ENCODE measurements around the gene ATAD3A. TPM values are rescaled to one million over a fixed set of nuclear protein-coding genes. Genes with fewer than 3 reads are reported as not detected.

The ATAD3A gene
- polyA plus RNA-seq, 10 donors, result 10.2 to 21.1 (median 17.9) TPM

DNA sequence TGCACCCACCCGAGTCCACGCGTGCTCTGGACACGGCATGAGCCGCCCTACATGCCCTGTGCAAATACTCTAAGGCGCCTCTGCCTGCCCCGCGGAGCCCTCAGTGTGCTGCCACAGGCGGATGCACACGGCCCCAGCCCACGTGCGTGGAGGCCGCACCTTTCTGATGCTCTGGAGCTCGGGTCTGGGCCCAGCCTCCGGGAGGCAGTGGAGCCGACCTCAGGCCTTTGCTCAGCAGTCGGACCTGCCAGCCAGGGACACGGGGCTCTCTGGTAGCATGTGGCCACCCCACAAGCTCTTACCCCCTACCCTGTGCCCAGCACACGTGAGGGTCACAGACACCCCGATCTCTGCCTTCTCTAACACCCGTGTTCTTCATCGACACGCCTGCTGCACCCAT is 26.4 kb downstream of the ATAD3A start:
- no peak for DNase-seq

DNA sequence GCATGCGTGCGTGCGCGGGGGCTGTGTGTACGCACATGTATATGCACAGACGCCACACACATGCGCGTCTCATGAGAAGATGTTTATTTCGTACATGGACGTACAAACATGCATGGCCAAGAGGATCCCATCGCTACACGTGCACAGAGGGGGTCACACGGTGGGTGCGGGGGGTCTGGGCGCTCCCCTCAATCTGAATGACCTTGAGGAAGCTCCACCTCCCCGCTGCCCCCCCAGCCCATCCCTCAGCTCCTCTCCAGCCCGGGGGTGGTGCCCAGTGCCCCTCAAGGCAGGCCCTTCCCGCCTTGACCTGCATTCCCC is 27.0 kb downstream of the ATAD3A start:
- DNase-seq, result no peak

DNA sequence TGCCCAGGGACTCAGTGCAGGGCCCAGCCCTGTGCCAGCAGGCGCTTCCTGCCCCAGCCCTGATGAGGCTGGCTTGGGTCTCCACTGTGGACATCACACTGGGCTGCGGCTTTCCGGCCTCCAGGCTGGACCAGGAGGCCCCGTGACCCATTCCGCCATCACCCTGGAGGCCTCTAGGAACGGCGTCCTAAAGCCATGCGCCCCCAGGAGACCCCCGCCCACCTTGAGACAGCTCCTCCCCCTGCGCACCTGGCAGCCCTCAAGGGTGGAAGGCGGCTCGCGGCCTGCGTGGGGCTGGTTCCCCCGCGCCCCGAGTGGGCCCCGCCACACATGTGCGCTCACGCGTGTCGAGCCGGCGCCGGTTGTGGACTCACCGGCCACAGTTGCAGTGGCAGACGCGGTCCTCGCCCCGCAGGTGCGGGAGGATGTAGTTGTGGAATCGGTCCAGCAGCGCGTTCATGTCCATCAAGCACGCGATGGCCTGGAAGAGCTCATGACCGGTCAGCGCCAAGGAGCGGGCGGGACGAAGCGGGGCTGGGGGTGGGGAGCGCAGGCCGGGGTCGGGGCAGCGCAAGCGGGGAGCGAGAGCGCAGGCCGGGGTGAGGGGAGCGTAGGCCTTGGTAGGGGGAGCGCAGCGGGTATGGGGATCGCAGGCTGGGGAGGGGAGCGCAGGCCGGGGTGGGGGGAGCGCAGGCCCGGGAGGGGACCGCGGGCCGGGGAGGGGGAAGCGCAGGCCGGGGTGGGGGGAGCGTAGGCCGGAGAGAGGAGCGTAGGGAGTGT is 27.5 kb downstream of the ATAD3A start:
- DNase-seq, result peak in 2 of 3 donors; percentile 46 to 72

DNA sequence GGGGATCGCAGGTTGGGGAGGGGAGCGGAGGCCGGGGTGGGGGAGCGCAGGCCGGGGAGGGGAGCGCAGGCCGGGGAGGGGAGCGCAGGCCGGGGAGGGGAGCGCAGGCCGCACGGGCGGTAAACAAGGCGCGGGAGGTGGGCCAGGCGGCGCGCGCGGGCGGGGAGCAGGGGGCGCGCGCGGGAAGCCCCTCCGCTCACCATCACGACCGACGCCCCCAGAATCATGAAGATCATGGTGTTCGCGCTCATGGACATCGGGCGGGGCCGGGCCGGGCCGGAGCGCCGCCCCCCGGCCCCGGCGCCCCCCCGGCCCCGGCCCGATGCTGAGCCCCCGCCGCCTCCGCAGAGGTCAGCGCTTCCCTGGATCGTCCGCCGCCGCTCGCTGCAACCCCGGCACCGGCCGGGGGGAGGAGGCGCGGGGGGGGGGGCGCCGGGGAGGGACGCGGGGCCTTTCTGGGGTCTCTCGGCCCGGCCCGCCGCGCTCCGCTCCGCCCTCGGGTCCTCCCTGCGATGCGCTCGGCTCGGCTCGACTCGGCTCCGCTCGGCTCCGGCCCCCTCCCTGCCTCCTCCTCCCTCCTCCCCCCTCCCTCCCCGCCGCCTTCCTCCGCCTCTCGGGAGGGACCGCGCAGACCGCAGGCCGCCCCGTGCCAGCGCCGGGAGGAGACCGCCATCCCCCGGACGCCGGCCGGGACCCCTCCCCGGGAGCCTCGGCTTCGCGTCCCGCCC is 28.3 kb downstream of the ATAD3A start, which contains the start of gene TMEM240:
TSS of gene TMEM240 (minus strand) at position 535 of the 728 bp plus-strand sequence. CDS start at position 257, 278 bp downstream.
- DNase-seq, result peak; percentile 70 to 91 (median 79)

DNA sequence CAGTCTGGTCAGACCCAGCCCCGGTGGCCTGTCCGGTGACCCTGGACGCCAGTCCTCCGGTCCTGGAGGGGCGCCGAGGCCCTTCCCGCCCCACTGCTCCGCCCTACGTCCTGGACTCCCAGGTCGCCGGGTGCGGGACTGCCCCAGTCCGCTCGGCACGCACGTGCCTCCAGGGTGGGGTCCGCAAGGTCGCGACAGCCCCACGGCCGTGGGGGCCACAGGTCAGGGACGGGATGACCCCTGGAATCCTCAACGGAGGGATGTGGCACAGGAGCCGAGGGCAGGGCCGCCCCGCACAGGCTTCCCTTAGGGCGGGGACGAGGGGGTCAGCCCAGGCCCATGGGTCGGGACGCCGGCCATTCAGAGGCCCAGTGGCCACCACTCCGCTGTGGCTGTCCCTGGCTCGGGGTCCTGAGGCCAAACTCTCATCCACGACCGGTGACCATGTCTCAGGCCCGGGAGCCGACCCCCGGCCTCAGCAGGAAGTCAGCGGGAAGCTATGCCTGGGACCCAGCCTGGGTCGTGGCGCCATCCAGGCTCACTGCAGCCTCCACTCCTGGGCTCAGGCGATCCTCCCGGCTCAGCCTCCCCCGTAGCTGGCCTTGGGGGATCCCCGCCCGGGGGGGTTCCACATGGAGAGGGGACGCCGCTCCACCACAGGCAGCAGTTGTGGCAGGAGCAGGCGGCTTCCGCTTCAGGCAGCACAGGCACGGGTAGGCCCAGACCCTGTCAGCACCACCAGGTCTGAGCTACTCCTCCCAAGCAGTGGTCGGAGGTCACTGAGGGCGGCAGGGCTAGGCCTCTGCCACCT is 29.1 kb downstream of the ATAD3A start:
- DNase-seq, result no peak

DNA sequence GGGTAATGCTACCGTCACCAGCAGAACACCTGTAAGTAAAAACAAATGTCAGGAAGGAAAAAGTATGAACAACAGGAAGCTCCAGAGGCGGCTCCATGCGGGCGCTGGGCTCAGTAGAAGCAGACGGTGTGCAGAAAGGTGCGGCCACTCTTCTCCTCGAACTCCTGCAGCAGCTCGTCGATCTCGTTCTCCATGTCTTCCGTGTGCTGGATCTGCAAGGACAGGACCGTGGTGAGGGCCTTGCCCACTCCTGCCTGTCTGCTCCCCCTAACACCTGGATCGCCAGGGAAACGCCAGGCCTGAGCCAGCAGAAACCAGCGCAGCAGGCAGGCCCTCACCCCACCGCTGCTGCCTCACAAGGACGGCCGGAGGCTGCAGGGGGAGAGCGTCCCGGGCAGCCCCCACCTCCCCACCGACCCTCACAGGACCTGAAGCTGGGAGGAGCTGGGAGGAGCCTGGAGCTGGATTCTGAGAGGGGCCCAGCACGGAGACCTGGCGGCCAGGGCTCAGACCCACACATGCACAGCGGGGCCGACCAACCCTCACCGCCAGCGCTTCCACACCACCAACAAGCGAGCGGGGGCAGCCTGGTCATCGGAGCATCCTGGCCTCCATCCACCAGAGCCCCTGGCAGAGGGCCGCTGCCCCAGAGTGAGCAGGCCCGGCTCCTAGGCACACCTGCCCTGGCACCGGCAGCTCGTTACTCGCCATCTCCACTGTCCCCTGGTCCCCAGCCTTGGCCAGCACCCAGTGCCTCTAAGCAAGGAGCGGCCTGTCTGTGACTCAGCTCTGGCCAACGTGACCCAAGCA is 30.2 kb downstream of the ATAD3A start:
- DNase-seq, result no peak

DNA sequence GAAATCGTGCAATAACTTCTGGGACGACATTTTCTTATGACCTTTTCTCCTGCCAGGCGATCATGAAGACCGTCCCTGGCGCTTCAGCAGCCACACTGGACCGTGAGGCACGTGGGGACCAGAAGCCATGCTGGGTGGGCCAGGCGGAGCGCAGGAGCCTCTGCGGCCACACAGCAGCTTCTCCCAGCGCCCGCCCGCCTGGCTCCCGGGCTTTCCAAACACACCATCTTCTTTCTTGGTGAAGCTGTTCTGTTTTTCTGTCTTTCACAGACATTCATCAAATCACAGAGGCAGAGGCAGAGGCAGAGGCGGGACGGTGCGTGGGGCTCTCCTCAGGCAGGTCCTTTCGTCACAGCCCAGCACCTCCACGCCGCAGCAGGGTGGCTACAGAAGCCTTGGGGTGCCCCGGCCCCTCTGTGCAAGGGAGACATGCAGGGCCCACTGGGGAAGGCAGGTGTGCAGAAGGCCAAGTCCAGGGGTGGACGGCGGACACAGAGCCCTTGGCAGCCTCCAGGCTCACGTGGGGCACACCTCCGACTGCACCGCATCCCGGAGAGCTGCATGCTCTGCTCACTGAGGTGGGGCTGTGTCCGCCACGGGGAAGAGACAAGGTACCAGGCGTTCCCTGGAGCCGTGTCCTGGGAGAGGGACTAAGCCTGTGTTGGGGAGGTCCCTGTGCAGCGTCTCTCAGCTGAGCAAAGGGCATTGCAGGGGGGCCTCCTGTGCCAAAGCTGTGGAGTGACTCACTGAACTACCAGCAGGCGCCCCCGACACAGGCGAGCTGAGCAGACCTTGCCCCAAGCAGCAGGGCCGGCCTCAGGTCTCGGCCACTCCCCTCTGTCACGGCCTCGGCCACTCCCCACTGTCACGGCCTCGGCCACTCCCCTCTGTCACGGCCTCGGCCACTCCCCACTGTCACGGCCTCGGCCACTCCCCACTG is 31.1 kb downstream of the ATAD3A start:
- no peak for DNase-seq

DNA sequence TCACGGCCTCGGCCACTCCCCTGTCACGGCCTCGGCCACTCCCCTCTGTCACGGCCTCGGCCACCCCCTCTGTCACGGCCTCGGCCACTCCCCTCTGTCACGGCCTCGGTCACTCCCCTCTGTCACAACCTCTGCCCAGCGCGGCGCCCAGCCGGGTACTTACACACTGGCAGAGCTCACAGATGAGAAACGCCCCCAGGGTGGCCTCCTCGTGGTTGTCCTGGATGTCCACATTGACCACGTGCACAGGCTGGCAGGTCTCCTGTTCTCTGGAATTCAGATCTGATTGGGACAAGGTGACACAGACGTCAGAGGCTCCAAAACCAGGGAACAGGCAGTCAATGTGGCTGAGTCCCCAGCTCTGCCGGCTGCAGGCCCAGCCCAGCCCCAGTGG is 31.7 kb downstream of the ATAD3A start:
- DNase-seq, result no peak

DNA sequence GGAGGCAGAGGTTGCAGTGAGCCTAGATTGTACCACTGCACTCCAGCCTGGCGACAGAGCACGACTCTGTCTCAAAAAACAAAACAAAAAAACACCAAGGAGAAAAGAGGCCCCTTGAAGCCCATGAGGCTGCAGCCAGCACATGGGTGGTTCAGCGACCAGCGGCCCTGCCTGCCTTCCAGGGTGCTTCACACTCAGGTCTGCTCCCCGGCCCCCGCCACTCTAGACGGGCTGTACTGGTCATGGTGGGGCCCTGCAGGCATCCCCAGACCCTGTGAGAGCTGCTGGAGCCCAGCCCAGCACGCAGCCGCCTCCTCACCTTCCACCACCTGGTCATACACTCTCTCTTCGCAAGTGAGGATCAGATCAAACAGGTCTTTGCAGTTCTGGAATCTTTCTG is 32.6 kb downstream of the ATAD3A start:
- DNase-seq, result no peak

DNA sequence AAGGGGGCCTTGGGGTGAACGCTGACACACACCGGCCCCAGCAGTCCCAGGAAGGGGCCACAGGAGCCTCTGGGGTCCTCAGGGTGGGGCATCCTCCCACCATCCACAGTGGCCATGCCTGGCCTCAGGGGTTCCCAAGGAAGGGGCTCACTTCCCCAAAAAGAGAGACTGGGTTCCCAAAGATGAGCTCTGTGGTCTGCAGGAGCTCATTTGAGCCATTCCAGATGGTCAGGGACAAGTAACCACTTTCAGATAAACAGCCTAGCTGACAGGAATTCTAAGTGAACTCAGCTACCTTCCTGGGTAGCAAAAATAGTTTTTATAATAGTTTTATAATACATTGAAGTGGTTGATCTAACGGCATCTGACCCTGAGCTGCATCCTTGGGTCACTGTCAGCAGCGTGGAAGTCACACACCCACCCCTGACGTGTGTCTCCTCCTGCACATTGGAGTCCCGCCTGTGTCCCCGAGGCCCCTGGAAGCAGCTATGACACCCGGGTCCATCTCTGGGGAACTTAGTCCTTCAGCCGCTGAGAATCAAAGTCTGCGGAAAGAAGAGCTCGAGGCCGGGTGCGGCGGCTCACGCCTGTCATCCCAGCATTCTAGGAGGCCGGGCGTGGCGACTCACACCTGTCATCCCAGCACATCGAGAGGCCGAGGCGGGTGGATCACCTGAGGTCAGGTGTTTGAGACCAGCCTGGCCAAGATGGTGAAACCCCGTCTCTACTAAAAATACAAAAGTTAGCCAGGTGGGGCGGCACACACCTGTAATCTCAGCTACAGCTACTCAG is 34.2 kb downstream of the ATAD3A start:
- DNase-seq, result no peak

DNA sequence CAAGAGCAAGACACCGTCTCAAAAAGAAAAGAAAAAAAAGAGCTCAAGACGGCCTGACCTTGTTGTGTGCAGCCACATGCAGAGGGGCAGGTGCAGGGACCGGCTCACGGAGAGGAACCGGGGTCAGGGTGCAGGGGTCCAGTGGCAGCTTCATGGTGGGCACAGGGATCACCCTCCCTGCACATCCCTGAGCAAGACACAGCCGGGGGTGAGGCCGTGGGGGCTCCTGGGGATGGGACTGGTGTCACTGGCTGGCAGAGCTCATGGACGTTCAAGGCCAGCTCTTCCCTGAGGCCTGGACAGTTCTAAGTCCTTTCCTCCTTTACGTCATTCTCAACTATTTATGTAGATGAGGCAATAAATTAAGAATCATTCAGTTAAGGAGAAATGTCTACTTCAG is 35.0 kb downstream of the ATAD3A start:
- no peak for DNase-seq

DNA sequence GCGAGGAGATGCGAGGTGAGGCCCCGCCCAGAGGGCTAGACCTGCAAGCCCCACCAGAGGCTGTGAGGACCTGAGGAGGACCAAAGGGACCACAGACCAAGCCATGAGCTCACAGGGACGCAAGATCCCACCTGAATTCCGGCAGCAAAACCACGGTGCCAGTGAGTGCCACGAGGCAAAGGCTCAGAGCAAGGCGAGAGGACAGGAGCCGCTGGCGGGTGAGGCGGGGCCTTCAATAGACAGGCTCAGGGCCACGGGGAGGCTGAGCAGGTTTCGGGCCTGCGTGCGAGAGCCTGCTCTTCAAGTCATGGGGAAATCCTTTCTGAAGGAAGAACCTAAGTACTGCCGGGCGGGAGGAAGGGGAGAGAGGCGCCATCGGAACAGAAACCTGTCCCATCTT is 35.5 kb downstream of the ATAD3A start:
- DNase-seq, result no peak

DNA sequence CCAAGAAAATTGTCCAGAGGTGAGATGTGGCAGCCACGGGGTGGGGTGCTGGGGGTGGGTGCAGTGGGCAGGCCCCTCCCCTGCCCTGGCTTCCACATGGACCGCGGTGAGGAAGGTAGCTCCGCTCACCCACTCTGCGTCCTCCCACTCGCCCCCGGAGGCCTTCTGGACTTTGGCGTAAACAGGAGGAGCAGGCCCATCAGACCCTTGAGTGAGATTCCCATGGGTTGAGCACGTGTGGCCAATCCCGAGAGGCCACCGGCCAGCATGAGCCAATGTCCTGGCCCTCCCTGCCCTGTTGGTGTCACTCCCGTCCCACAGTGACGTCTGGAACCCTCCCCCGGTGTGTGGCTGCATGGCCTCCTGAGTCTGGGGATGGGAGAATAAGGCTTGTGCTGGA is 36.6 kb downstream of the ATAD3A start:
- no peak for DNase-seq

DNA sequence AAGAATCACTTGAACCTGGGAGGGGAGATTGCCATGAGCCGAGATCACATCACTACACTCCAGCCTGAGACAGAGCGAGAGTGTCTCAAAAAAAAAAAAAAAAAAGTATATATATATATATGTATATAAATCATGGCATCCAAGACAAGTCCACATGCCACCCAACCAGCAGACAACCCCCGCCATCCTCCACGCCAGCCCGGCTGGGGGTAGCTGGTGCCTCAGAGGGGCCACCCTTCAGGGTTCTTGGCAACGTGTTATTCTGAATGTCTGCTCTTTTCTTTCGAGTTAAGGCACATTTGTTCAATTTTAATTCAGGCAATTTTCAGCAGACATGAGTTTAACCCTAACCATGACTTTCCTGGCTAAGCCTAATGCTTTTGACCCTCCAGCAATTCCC is 38.1 kb downstream of the ATAD3A start:
- no peak for DNase-seq

DNA sequence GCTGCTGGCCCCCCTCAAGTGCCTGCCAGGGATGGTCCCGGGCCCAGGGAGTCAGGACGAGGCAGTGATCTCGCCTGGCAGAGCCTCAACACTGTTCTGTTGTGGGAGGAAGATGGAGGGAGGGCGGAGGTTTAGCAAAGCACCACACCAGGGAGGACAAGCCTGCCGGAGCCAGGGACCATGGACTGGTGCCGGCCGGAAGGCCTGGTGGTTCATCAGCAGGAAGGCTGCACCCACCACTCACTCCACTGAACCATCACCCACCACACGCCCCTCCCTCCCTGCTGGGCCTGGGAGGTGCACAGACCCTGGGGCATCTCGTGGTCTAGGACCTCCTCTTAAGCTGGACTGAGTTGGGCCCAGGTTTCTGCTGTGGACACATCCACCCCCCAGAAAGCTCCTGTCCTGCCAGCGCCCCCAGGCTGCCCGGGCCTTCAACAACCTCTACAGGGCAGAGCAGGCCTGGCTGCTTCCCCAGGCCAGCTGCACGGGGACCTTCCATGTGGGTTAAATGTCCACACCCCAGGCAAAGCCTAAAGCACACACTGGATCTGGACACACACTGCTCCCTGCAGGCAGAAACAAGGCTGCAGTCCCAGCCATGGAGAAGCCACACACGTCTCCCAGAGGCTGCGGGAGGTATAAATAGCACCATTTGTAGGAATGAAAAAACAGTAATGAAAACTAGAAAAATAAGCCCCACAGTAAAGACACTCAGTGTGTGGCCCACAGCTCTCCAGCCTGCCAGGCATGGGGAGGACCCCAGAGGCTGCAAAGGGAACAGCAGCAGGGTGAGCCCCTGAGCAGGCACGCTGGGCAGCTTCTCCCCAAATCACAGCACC is 38.9 kb downstream of the ATAD3A start:
- peak in 1 of 3 donors; percentile 67 for DNase-seq

DNA sequence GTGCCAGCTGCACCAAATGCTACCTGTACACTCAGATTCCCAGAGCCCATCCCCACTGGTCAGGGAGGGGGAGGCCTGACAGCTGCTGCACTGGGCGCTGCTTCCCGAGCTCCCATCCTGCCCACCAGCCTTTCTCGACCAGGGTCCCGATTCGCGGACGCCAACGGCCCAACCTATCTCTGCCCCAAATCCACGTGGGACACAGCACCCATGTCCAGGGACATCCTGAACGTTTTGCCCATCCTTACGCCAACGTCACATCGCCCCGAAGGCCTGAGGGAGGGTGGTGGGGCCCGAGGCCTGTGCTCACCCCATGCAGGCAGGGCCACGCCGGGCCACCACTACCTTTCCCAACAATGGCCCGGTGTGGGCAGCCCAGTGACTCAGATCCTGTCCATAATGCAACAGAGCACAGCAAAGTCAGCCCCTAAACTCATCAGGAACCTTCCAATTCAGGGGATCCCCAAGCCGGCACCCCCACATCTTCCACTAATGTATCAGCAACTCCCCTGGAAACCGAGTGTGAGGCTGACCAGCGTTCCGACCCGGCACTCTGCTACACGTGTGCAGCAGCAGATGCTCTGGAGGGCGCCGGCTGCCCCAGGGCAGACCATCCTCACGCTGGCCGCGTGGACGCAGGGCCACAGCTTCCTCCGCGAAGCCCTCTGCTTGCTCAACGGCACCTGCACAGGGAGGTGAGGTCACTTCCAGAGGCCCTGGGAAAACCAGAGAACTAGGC is 39.7 kb downstream of the ATAD3A start:
- DNase-seq, result no peak

DNA sequence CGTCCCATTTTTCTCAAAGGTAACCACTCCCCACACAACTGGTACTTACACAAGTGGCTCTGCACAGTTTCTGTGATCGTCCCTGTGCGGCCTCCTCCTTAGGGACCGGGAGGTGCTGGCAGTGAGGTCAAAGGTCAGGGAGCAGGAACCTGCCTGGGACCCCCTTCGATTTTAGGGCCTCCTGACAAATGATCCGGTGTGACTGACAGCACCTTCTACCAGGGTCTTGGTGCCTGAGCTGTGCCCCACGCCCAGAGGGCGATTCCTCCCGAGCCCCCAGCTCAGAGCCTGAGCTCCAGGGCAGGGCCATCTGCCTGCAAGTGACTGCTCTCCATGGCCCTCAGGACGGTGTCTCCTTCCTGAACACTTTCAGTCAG is 40.3 kb downstream of the ATAD3A start:
- DNase-seq, result no peak
